Breast epithelium (tissue), 4 donors: ENCODE measurements around the gene GOLGA7B. TPM values are rescaled to one million over a fixed set of nuclear protein-coding genes. Genes with fewer than 3 reads are reported as not detected.

Experiments used
- DNase-seq, 2 donors: peaks; one replicate each; pipeline ENCODE4 v3.0.0-alpha.2; 2019; ENCODE audit warnings: low spot score in 2 of 2
- H3K27ac ChIP-seq, 2 donors: fragments of 200-600 bp; sonication (generic) in 1 of 2; one replicate each; pipeline ENCODE4 v1.5.1; 2016 to 2019; ENCODE audit warnings: mild to moderate bottlenecking in 1 of 2
- H3K27me3 ChIP-seq, 2 donors: fragments of 200-600 bp; sonication (generic) in 1 of 2; one replicate each; pipeline versions ENCODE4 v1.5.1 to v1.6.0; 2017 to 2019; ENCODE audit warnings: control low read depth in 1 of 2, mild to moderate bottlenecking in 1 of 2
- H3K36me3 ChIP-seq: fragments of 200-600 bp; one replicate; pipeline ENCODE4 v1.5.1; 2019
- H3K4me1 ChIP-seq, 2 donors: fragments of 200-600 bp; sonication (generic); one replicate each; pipeline ENCODE4 v1.5.1; 2016 to 2019; ENCODE audit warnings: control low read depth in 1 of 2
- H3K4me3 ChIP-seq, 3 donors: fragments of 200-600 bp; sonication (generic); 1 replicate in 2 of 3; 2 replicates in 1 of 3; pipeline ENCODE4 v1.5.1; 2016 to 2019; ENCODE audit warnings: mild to moderate bottlenecking in 3 of 3, moderate library complexity in 2 of 3
- H3K9me3 ChIP-seq, 2 donors: fragments of 200-600 bp; sonication (generic) in 1 of 2; one replicate each; pipeline ENCODE4 v1.5.1; 2016 to 2019; ENCODE audit warnings: control low read depth in 1 of 2
- CTCF ChIP-seq, 3 donors: fragments of 450-650 bp; IDR thresholded peaks; one replicate each; pipeline ENCODE4 v1.5.1; 2016 to 2017; ENCODE audit warnings: antibody characterized with exemption in 3 of 3, mild to moderate bottlenecking in 3 of 3, moderate library complexity in 3 of 3
- POLR2A ChIP-seq: fragments of 450-650 bp; IDR thresholded peaks from one replicate; pipeline ENCODE4 v1.6.1; 2016; ENCODE audit warnings: antibody characterized with exemption, mild to moderate bottlenecking, moderate library complexity
- POLR2AphosphoS5 ChIP-seq, 3 donors: sonication (generic); formaldehyde crosslinking; IDR thresholded peaks; one replicate each; pipeline ENCODE4 v1.6.1; 2017; ENCODE audit warnings: antibody characterized with exemption in 3 of 3
- intact Hi-C: fragments of 100-400 bp; cut with DNase I; formaldehyde crosslinking; loops from one replicate; pipeline ENCODE4 v1.15.1; 2023; ENCODE audit warnings: low total_unique reads
- total RNA-seq, 3 donors: library from RNA; depleted of rRNA; stranded (reverse); fragments of >200 nt; gene quantifications; one replicate each; pipeline ENCODE4 v1.1.0, GENCODE V29; 2016

GOLGA7B gene
- total RNA-seq, 3 donors from 2014 or later: 0.33 to 3.2 (median 0.59) TPM

GRCh38 chr10:97873569-97873968, 23.9 kb downstream of the GOLGA7B start:
- H3K36me3 ChIP-seq: no peaks in the 10 kb centered on the region
- H3K9me3 ChIP-seq: no peaks in the 10 kb centered on the region
- H3K4me1 ChIP-seq: peaks cover 3 to 10% of the 10 kb centered on the region in 2 donors
- intact Hi-C loops: no loop called here
- no peak for DNase-seq
- H3K4me3 ChIP-seq: no peak overlapping the region
- H3K27me3 ChIP-seq: no peaks in the 10 kb centered on the region
- TF ChIP-seq POLR2A (no peak), CTCF (IDR thresholded peaks at IDR 0.05) (no peak), POLR2AphosphoS5 (IDR thresholded peaks at IDR 0.05) (no peak)
- no peak overlapping the region for H3K27ac ChIP-seq

- Histone ChIP-seq H3K27ac (no peak overlapping the region), H3K4me3 (no peak overlapping the region), H3K27me3 (no peaks in the 10 kb centered on the region), H3K36me3 (no peaks in the 10 kb centered on the region), H3K4me1 (peaks cover 0 to 3% of the 10 kb centered on the region in 2 donors), H3K9me3 (no peaks in the 10 kb centered on the region)
- no peak for TF ChIP-seq CTCF (IDR thresholded peaks at IDR 0.05)
- intact Hi-C loops: no loop called here
- no peak for DNase-seq
These were observed 24.7 kb downstream of the GOLGA7B start for GRCh38 chr10:97874332-97874731.

- TF ChIP-seq POLR2AphosphoS5 (IDR thresholded peaks at IDR 0.05) (no peak), POLR2A (no peak), CTCF (IDR thresholded peaks at IDR 0.05) (no peak)
- intact Hi-C loops: no loop called here
- Histone ChIP-seq H3K36me3 (no peaks in the 10 kb centered on the region), H3K27me3 (no peaks in the 10 kb centered on the region), H3K9me3 (no peaks in the 10 kb centered on the region), H3K4me3 (no peak overlapping the region), H3K27ac (no peak overlapping the region), H3K4me1 (no peaks in the 10 kb centered on the region)
- no peak for DNase-seq
These were observed 25.7 kb downstream of the GOLGA7B start for GRCh38 chr10:97875391-97875790.

GRCh38 chr10:97876402-97876801, 26.8 kb downstream of the GOLGA7B start:
- Histone ChIP-seq H3K4me1 (no peaks in the 10 kb centered on the region), H3K36me3 (no peaks in the 10 kb centered on the region), H3K4me3 (no peak overlapping the region), H3K27me3 (no peaks in the 10 kb centered on the region), H3K27ac (no peak overlapping the region), H3K9me3 (no peaks in the 10 kb centered on the region)
- no peak for TF ChIP-seq POLR2A
- no peak for TF ChIP-seq CTCF (IDR thresholded peaks at IDR 0.05)
- no peak for TF ChIP-seq POLR2AphosphoS5 (IDR thresholded peaks at IDR 0.05)
- no peak for DNase-seq
- intact Hi-C loops: no loop called here

GRCh38 chr10:97879241-97879640, 29.6 kb downstream of the GOLGA7B start:
- no peaks in the 10 kb centered on the region for H3K27me3 ChIP-seq
- H3K4me1 ChIP-seq: no peaks in the 10 kb centered on the region
- no peaks in the 10 kb centered on the region for H3K9me3 ChIP-seq
- H3K27ac ChIP-seq: no peak overlapping the region
- TF ChIP-seq POLR2AphosphoS5 (IDR thresholded peaks at IDR 0.05) (no peak), POLR2A (no peak), CTCF (IDR thresholded peaks at IDR 0.05) (no peak)
- intact Hi-C loops: no loop called here
- no peaks in the 10 kb centered on the region for H3K36me3 ChIP-seq
- H3K4me3 ChIP-seq: no peak overlapping the region
- DNase-seq: no peak
